Measurements from ENCODE around the gene EMX1.

EMX1 gene

GRCh38 chr2:72915320-72915906 lies 1.9 kb upstream of the EMX1 start:
- DNase-seq (ENCODE audit: insufficient read length, low spot score) (no peak), FAIRE-seq (no peak)
- no peak for TF ChIP-seq CTCF (IDR thresholded peaks at IDR 0.05; ENCODE audit: insufficient read depth, missing control alignments)

- DNase-seq (ENCODE audit: insufficient read length, low spot score) (no peak), FAIRE-seq (no peak)
- TF ChIP-seq CTCF (IDR thresholded peaks at IDR 0.05; ENCODE audit: insufficient read depth, missing control alignments), result no peak
Observed at GRCh38 chr2:72915907-72916742, 1.2 kb upstream of the EMX1 start.

GRCh38 chr2:72916743-72917137 lies 579 bp upstream of the EMX1 start:
- TF ChIP-seq CTCF (IDR thresholded peaks at IDR 0.05; ENCODE audit: insufficient read depth, missing control alignments), result no peak
- no peak for DNase-seq (ENCODE audit: insufficient read length, low spot score)
- FAIRE-seq, result no peak

- FAIRE-seq, result no peak
- DNase-seq (ENCODE audit: insufficient read length, low spot score), result no peak
Observed at GRCh38 chr2:72917877-72918553, 696 bp downstream of the EMX1 start.

GRCh38 chr2:72919414-72920317 lies 2.3 kb downstream of the EMX1 start:
- DNase-seq (ENCODE audit: insufficient read length, low spot score), result no peak
- FAIRE-seq, result no peak

More at GRCh38 chr2:72917877-72918553, 696 bp downstream of the EMX1 start:
- TF ChIP-seq CTCF (IDR thresholded peaks at IDR 0.05; ENCODE audit: insufficient read depth, missing control alignments), result no peak

More at GRCh38 chr2:72919414-72920317, 2.3 kb downstream of the EMX1 start:
- no peak for TF ChIP-seq CTCF (IDR thresholded peaks at IDR 0.05; ENCODE audit: insufficient read depth, missing control alignments)

Measured in D721Med (cell line).